Neutrophil (primary cell): ENCODE data around the gene PSG1.
"Not testable (repeated sequence)": the region's sequence is repeated elsewhere in the genome, so short reads cannot be mapped to it uniquely, and the experiment has no call there.

Experiments
- H3K27ac ChIP-seq: fragments of 200-600 bp; sonication (generic); 2 replicates; pipeline ENCODE4 v1.5.1; 2016; ENCODE audit warnings: mild to moderate bottlenecking, moderate library complexity
- H3K27me3 ChIP-seq: fragments of 200-600 bp; sonication (generic); 2 replicates; pipeline ENCODE4 v1.6.0; 2016; ENCODE audit warnings: mild to moderate bottlenecking
- H3K36me3 ChIP-seq: fragments of 200-600 bp; sonication (generic); 2 replicates; pipeline ENCODE4 v1.5.1; 2017
- H3K4me1 ChIP-seq, 2 experiments: fragments of 200-600 bp in 1 of 2; sonication (generic) in 1 of 2; 1 replicate in 1 of 2; 2 replicates in 1 of 2; pipeline versions ENCODE4 v1.5.1 to v1.6.1; 2013 to 2016; ENCODE audit warnings: low read depth in 1 of 2, low read length in 1 of 2, mild to moderate bottlenecking in 1 of 2, moderate library complexity in 1 of 2; ENCODE audit not compliant: control insufficient read depth in 1 of 2, insufficient read depth in 1 of 2
- H3K4me3 ChIP-seq, 2 experiments: fragments of 200-600 bp in 1 of 2; sonication (generic) in 1 of 2; 1 replicate in 1 of 2; 2 replicates in 1 of 2; pipeline ENCODE4 v1.5.1; 2013 to 2016; ENCODE audit warnings: low read depth in 1 of 2, low read length in 1 of 2, mild to moderate bottlenecking in 1 of 2, moderate library complexity in 1 of 2
- H3K9me3 ChIP-seq: fragments of 200-600 bp; sonication (generic); 2 replicates; pipeline ENCODE4 v1.5.1; 2016
- CTCF ChIP-seq: fragments of 200-600 bp; sonication (generic); IDR thresholded peaks from 2 replicates; pipeline ENCODE4 v1.5.1; 2016; ENCODE audit warnings: antibody characterized with exemption

PSG1 gene

GRCh38 chr19:42876596-42876995, 2.9 kb downstream of the PSG1 start:
- H3K9me3 ChIP-seq, H3K4me3 ChIP-seq, H3K4me1 ChIP-seq, H3K27me3 ChIP-seq, H3K27ac ChIP-seq, H3K36me3 ChIP-seq: not testable (repeated sequence)

- not testable (repeated sequence) for H3K4me1 ChIP-seq, H3K36me3 ChIP-seq, H3K4me3 ChIP-seq, H3K27me3 ChIP-seq, H3K9me3 ChIP-seq, H3K27ac ChIP-seq
Observed at GRCh38 chr19:42875881-42876280, 3.6 kb downstream of the PSG1 start.

- H3K4me3 ChIP-seq, H3K9me3 ChIP-seq, H3K4me1 ChIP-seq, H3K27ac ChIP-seq, H3K27me3 ChIP-seq, H3K36me3 ChIP-seq: not testable (repeated sequence)
Observed at GRCh38 chr19:42874901-42875813, 4.4 kb downstream of the PSG1 start.

GRCh38 chr19:42874136-42874535, 5.4 kb downstream of the PSG1 start:
- not testable (repeated sequence) for H3K4me3 ChIP-seq, H3K4me1 ChIP-seq

GRCh38 chr19:42872608-42873007, 6.9 kb downstream of the PSG1 start:
- H3K4me3 ChIP-seq = no peak overlapping the region
- no peaks in the 10 kb centered on the region for H3K36me3 ChIP-seq
- H3K9me3 ChIP-seq = no peaks in the 10 kb centered on the region
- no peak for TF ChIP-seq CTCF
- no peak overlapping the region for H3K27ac ChIP-seq
- H3K4me1 ChIP-seq = no peaks in the 10 kb centered on the region
- no peaks in the 10 kb centered on the region for H3K27me3 ChIP-seq

More at GRCh38 chr19:42874136-42874535, 5.4 kb downstream of the PSG1 start:
- not testable (repeated sequence) for H3K36me3 ChIP-seq, H3K9me3 ChIP-seq, H3K27ac ChIP-seq, H3K27me3 ChIP-seq

- no peaks in the 10 kb centered on the region for H3K36me3 ChIP-seq
- no peak for TF ChIP-seq CTCF
- H3K4me3 ChIP-seq = no peak overlapping the region
- no peaks in the 10 kb centered on the region for H3K27me3 ChIP-seq
- no peaks in the 10 kb centered on the region for H3K9me3 ChIP-seq
- no peaks in the 10 kb centered on the region for H3K4me1 ChIP-seq
- H3K27ac ChIP-seq = no peak overlapping the region
Observed at GRCh38 chr19:42857544-42857867, 22.0 kb downstream of the PSG1 start.

- peak; percentile 62 for TF ChIP-seq CTCF
- H3K9me3 ChIP-seq, H3K27ac ChIP-seq, H3K36me3 ChIP-seq, H3K27me3 ChIP-seq, H3K4me1 ChIP-seq, H3K4me3 ChIP-seq: not testable (repeated sequence)
Observed at GRCh38 chr19:42856866-42857543, 22.5 kb downstream of the PSG1 start.

- not testable (repeated sequence) for H3K27me3 ChIP-seq, H3K27ac ChIP-seq, H3K9me3 ChIP-seq, H3K36me3 ChIP-seq, H3K4me3 ChIP-seq, H3K4me1 ChIP-seq
Observed at GRCh38 chr19:42854745-42855144, 24.8 kb downstream of the PSG1 start.

GRCh38 chr19:42853231-42853630, 26.3 kb downstream of the PSG1 start:
- H3K36me3 ChIP-seq, H3K4me1 ChIP-seq, H3K27ac ChIP-seq, H3K27me3 ChIP-seq, H3K4me3 ChIP-seq, H3K9me3 ChIP-seq: not testable (repeated sequence)

- not testable (repeated sequence) for H3K9me3 ChIP-seq, H3K36me3 ChIP-seq, H3K4me3 ChIP-seq, H3K27me3 ChIP-seq, H3K4me1 ChIP-seq, H3K27ac ChIP-seq
Observed at GRCh38 chr19:42852821-42853220, 26.7 kb downstream of the PSG1 start.

GRCh38 chr19:42851718-42852280, 27.7 kb downstream of the PSG1 start:
- not testable (repeated sequence) for H3K27me3 ChIP-seq, H3K4me3 ChIP-seq, H3K36me3 ChIP-seq, H3K4me1 ChIP-seq, H3K9me3 ChIP-seq, H3K27ac ChIP-seq
